HepG2 (cell line): ENCODE results near the gene PRDM7.

ENCODE experiments used
- CREB1 ChIP-seq, 2 experiments: fragments of 450-650 bp in 1 of 2; IDR thresholded peaks; 2 replicates each; pipeline ENCODE4 v1.6.1; 2016 to 2017; ENCODE audit warnings: control low read depth in 1 of 2, mild to moderate bottlenecking in 1 of 2, missing compliant biosample characterization in 1 of 2, missing genetic modification characterization in 1 of 2
- ELF1 ChIP-seq: sonication (generic); formaldehyde crosslinking; IDR thresholded peaks from 2 replicates; pipeline ENCODE4 v1.4.0; 2020; ENCODE audit warnings: missing genetic modification reagents
- ELF4 ChIP-seq: sonication (generic); formaldehyde crosslinking; IDR thresholded peaks from 2 replicates; pipeline ENCODE4 v1.5.0; 2020; ENCODE audit warnings: missing genetic modification reagents, mild to moderate bottlenecking, moderate library complexity, borderline replicate concordance
- HINFP ChIP-seq: sonication (generic); formaldehyde crosslinking; IDR thresholded peaks from 2 replicates; pipeline ENCODE4 v1.4.0; 2020; ENCODE audit warnings: low read depth, mild to moderate bottlenecking, missing genetic modification reagents
- IRF2 ChIP-seq: IDR thresholded peaks from 2 replicates; pipeline ENCODE4 v1.6.1; 2018; ENCODE audit warnings: missing genetic modification reagents, missing compliant biosample characterization
- POLR2AphosphoS5 ChIP-seq: IDR thresholded peaks from 2 replicates; pipeline ENCODE4 v1.6.1; 2012; ENCODE audit warnings: low read depth, low read length
- ZC3H13 ChIP-seq: sonication (generic); formaldehyde crosslinking; IDR thresholded peaks from 2 replicates; pipeline ENCODE4 v1.8.1; 2023; ENCODE audit warnings: mild to moderate bottlenecking, missing genetic modification reagents, moderate library complexity
- ZNF274 ChIP-seq: sonication (generic); formaldehyde crosslinking; IDR thresholded peaks from 2 replicates; pipeline ENCODE4 v1.5.1; 2020; ENCODE audit warnings: mild to moderate bottlenecking, missing genetic modification reagents
- ZNF282 ChIP-seq: fragments of 450-650 bp; IDR thresholded peaks from 2 replicates; pipeline ENCODE4 v1.6.1; 2018; ENCODE audit not compliant: partially characterized antibody
- ZNF619 ChIP-seq: sonication (generic); formaldehyde crosslinking; IDR thresholded peaks from 2 replicates; pipeline ENCODE4 v1.4.0; 2020; ENCODE audit warnings: mild to moderate bottlenecking, missing genetic modification reagents
- ZNF704 ChIP-seq: sonication (generic); formaldehyde crosslinking; IDR thresholded peaks from 2 replicates; pipeline ENCODE4 v1.8.1; 2023; ENCODE audit warnings: mild to moderate bottlenecking, inconsistent platforms, moderate library complexity, missing genetic modification reagents, borderline replicate concordance

GRCh38 chr16:90031931-90032673 is 45.0 kb downstream of the PRDM7 start:
- no peak for TF ChIP-seq POLR2AphosphoS5
- no peak for TF ChIP-seq HINFP (CRISPR knock-in tag)
- TF ChIP-seq IRF2 (CRISPR knock-in tag) = no peak
- TF ChIP-seq ZC3H13 (CRISPR knock-in tag) = no peak
- TF ChIP-seq ZNF619 (CRISPR knock-in tag) = no peak
- no peak for TF ChIP-seq ZNF274 (CRISPR knock-in tag)
- no peak for TF ChIP-seq ZNF282
- no peak for TF ChIP-seq ELF4 (CRISPR knock-in tag)
- no peak for TF ChIP-seq ELF1 (CRISPR knock-in tag)
- no peak for TF ChIP-seq ZNF704 (CRISPR knock-in tag)
- TF ChIP-seq CREB1 (IDR thresholded peaks at IDR 0.05) = no peak
- no peak for TF ChIP-seq CREB1 (CRISPR knock-in tag; IDR thresholded peaks at IDR 0.05)
